HepG2 (cell line): ENCODE data around the gene VDAC2. TPM values are rescaled to one million over a fixed set of nuclear protein-coding genes. Genes with fewer than 3 reads are reported as not detected.

Source experiments
- ATAC-seq: fragments of 200-7000 bp; cut with Tn5 transposase; 3 replicates; pipeline ENCODE4 v1.9.1; 2020; ENCODE audit warnings: mild to moderate bottlenecking, moderate library complexity
- BruUV-seq: library from RNA; stranded (reverse); fragments of 400-500 nt; replicated peaks from 2 replicates; lab custom pipeline; 2021; lab: Mats Ljungman, UMichigan
- CTCF ChIA-PET: fragments of 300-600 bp; formaldehyde crosslinking; extraction: SDS; loops from one replicate; lab custom pipeline; 2021; ENCODE audit warnings: low total read pairs, inconsistent platforms, low intra/inter-chr PET ratio; lab: Yijun Ruan, JAX
- POLR2A ChIA-PET: fragments of 350-600 bp; sonication (Branson Sonifier 250); formaldehyde crosslinking; loops from one replicate; lab custom pipeline; 2020; ENCODE audit warnings: antibody characterized with exemption, inconsistent platforms; lab: Yijun Ruan, JAX
- DNase-seq: peaks from one replicate; pipeline ENCODE4 v3.0.0-alpha.2; 2015; ENCODE audit warnings: low spot score
- FAIRE-seq: peaks from 3 replicates; lab custom pipeline; 2011; peaks lifted over from hg19 to GRCh38; lab: Jason Lieb, UNC
- H2AFZ ChIP-seq: one replicate; pipeline ENCODE4 v1.6.1; 2011; ENCODE audit warnings: low read length, inconsistent platforms
- H3K27ac ChIP-seq: fragments of 300-600 bp; 3 replicates; pipeline ENCODE4 v1.8.0; 2011; ENCODE audit warnings: mixed run types, mild to moderate bottlenecking, mixed read lengths, low read length, inconsistent platforms; ENCODE audit not compliant: insufficient read depth; ENCODE audit errors: extremely low read length
- H3K27me3 ChIP-seq, 2 experiments: fragments of 200-600 bp in 1 of 2; 2 replicates in 1 of 2; 3 replicates in 1 of 2; pipeline versions ENCODE4 v1.6.0 to v1.8.0; 2011; ENCODE audit warnings: low read length in 2 of 2, mild to moderate bottlenecking in 2 of 2, moderate library complexity in 2 of 2, inconsistent platforms in 1 of 2; ENCODE audit not compliant: insufficient read depth in 2 of 2, control insufficient read depth in 1 of 2
- H3K36me3 ChIP-seq, 2 experiments: fragments of 200-600 bp in 1 of 2; replicated peaks in 1 of 2; 2 replicates in 1 of 2; 3 replicates in 1 of 2; pipeline versions ENCODE4 v1.5.1 to v1.8.0; 2011; ENCODE audit warnings: low read length in 2 of 2, inconsistent platforms in 1 of 2; ENCODE audit not compliant: insufficient read depth in 2 of 2, control insufficient read depth in 1 of 2
- H3K4me1 ChIP-seq: 2 replicates; pipeline ENCODE4 v1.5.1; 2012; ENCODE audit warnings: low read length, inconsistent platforms; ENCODE audit not compliant: insufficient read depth
- H3K4me2 ChIP-seq: 2 replicates; pipeline ENCODE4 v1.6.0; 2011; ENCODE audit warnings: low read depth, low read length, inconsistent platforms
- H3K4me3 ChIP-seq, 3 experiments: fragments of 200-600 bp in 1 of 3; sonication (generic), shearing (Covaris generic) in 1 of 3; replicated peaks in 1 of 3; 2 replicates each; pipeline ENCODE4 v1.5.1; 2011 to 2016; ENCODE audit warnings: low read length in 3 of 3, inconsistent platforms in 2 of 3, low read depth in 2 of 3, mild to moderate bottlenecking in 2 of 3, control low read depth in 1 of 3, mixed read lengths in 1 of 3; ENCODE audit not compliant: insufficient read depth in 1 of 3
- H3K79me2 ChIP-seq: one replicate; pipeline ENCODE4 v1.6.1; 2011; ENCODE audit warnings: low read length, inconsistent platforms; ENCODE audit not compliant: insufficient read depth
- H3K9ac ChIP-seq: 2 replicates; pipeline ENCODE4 v1.6.0; 2011; ENCODE audit warnings: mild to moderate bottlenecking, low read depth, low read length, inconsistent platforms; ENCODE audit not compliant: insufficient read depth
- H3K9me3 ChIP-seq: 2 replicates; pipeline ENCODE4 v1.5.1; 2012; ENCODE audit warnings: mild to moderate bottlenecking, low read length
- H4K20me1 ChIP-seq: 2 replicates; pipeline ENCODE4 v1.6.0; 2011; ENCODE audit warnings: inconsistent platforms, mild to moderate bottlenecking, low read length, moderate library complexity; ENCODE audit not compliant: insufficient read depth
- FOXA1 ChIP-seq, 2 experiments: fragments of 450-650 bp in 1 of 2; sonication (generic) in 1 of 2; formaldehyde crosslinking in 1 of 2; IDR thresholded peaks; 2 replicates each; pipeline versions ENCODE4 v1.4.0 to v1.6.1; 2016 to 2020; ENCODE audit warnings: missing genetic modification reagents in 1 of 2
- GFI1 ChIP-seq: sonication (generic); formaldehyde crosslinking; IDR thresholded peaks from 2 replicates; pipeline ENCODE4 v1.5.0; 2020; ENCODE audit warnings: missing genetic modification reagents, mild to moderate bottlenecking, borderline replicate concordance
- HOXA9 ChIP-seq: sonication (generic); formaldehyde crosslinking; IDR thresholded peaks from 2 replicates; pipeline ENCODE4 v1.8.1; 2022; ENCODE audit warnings: missing genetic modification reagents, mild to moderate bottlenecking, moderate library complexity, borderline replicate concordance
- TP53 ChIP-seq: sonication (generic); formaldehyde crosslinking; conservative IDR thresholded peaks from 2 replicates; pipeline ENCODE4 v1.4.0; 2020; ENCODE audit warnings: missing genetic modification reagents
- ZNF235 ChIP-seq: sonication (generic); formaldehyde crosslinking; IDR thresholded peaks from 2 replicates; pipeline ENCODE4 v1.8.1; 2023; ENCODE audit warnings: mild to moderate bottlenecking, missing genetic modification reagents, borderline replicate concordance
- ZNF484 ChIP-seq: sonication (generic); formaldehyde crosslinking; IDR thresholded peaks from 2 replicates; pipeline ENCODE4 v1.5.1; 2020; ENCODE audit warnings: mild to moderate bottlenecking, low read depth, missing genetic modification reagents, borderline replicate concordance
- ZNF768 ChIP-seq: sonication (generic); formaldehyde crosslinking; IDR thresholded peaks from 2 replicates; pipeline ENCODE4 v1.4.0; 2020; ENCODE audit warnings: missing genetic modification reagents
- WGBS: methylation state at CpG from one replicate; pipeline ENCODE4 v1.1.6; 2017; ENCODE audit warnings: low lambda C conversion rate; 5-methylcytosine and 5-hydroxymethylcytosine counted together
- in situ Hi-C: cut with HindIII; loops from 2 replicates; pipeline ENCODE4 v1.10.0; 2017; ENCODE audit warnings: low pct_unique_long_range_greater_than_20kb; ENCODE audit not compliant: extremely low pct_ligation_motif_present
- intact Hi-C: fragments of 100-400 bp; cut with micrococcal nuclease; formaldehyde crosslinking; loops from one replicate; pipeline ENCODE4 v1.10.0; 2022; ENCODE audit not compliant: unreplicated experiment
- polyA plus RNA-seq, 8 experiments: library from polyadenylated mRNA; depleted of rRNA in 3 of 8; stranded (reverse) in 7 of 8; unstranded in 1 of 8; fragments of >200 nt; fragmentation: Illumina TruSeq in 4 of 8; extraction: Trizol in 4 of 8; gene quantifications; 2 replicates each; pipeline versions ENCODE4 v1.2.1 to v1.2.3, GENCODE V29; 2011 to 2016; ENCODE audit warnings: low read depth in 4 of 8, missing spikeins in 1 of 8, mixed read lengths in 1 of 8; ENCODE audit not compliant: insufficient read depth in 1 of 8
- total RNA-seq, 5 experiments: library from RNA; depleted of rRNA; stranded (reverse); fragments of >200 nt; fragmentation: Illumina TruSeq; extraction: Trizol; gene quantifications; 2 replicates each; pipeline ENCODE4 v1.2.3, GENCODE V29; 2016; ENCODE audit warnings: low read depth in 1 of 5
- TF ChIP-seq, protein P1 (sequence below): sonication (generic); formaldehyde crosslinking; IDR thresholded peaks from 2 replicates; pipeline ENCODE4 v1.5.1; 2020; ENCODE audit warnings: mild to moderate bottlenecking, missing genetic modification reagents, moderate library complexity
- TF ChIP-seq, protein P2 (sequence below): sonication (generic); formaldehyde crosslinking; IDR thresholded peaks from 2 replicates; pipeline ENCODE4 v1.4.0; 2020; ENCODE audit warnings: missing genetic modification reagents
- TF ChIP-seq, protein P3 (sequence below): sonication (generic); formaldehyde crosslinking; IDR thresholded peaks from 2 replicates; pipeline ENCODE4 v1.4.0; 2020; ENCODE audit warnings: missing genetic modification reagents
- TF ChIP-seq, protein P4 (sequence below): sonication (generic); formaldehyde crosslinking; IDR thresholded peaks from 2 replicates; pipeline ENCODE4 v1.5.1; 2020; ENCODE audit warnings: mild to moderate bottlenecking, moderate library complexity, missing genetic modification reagents

VDAC2 gene
- total and polyA plus RNA-seq, 2 of the 13 experiments (the other 11 are each of a cell fraction or from before 2014, with no cell fraction given) = 67.9 to 222 TPM

DNA sequence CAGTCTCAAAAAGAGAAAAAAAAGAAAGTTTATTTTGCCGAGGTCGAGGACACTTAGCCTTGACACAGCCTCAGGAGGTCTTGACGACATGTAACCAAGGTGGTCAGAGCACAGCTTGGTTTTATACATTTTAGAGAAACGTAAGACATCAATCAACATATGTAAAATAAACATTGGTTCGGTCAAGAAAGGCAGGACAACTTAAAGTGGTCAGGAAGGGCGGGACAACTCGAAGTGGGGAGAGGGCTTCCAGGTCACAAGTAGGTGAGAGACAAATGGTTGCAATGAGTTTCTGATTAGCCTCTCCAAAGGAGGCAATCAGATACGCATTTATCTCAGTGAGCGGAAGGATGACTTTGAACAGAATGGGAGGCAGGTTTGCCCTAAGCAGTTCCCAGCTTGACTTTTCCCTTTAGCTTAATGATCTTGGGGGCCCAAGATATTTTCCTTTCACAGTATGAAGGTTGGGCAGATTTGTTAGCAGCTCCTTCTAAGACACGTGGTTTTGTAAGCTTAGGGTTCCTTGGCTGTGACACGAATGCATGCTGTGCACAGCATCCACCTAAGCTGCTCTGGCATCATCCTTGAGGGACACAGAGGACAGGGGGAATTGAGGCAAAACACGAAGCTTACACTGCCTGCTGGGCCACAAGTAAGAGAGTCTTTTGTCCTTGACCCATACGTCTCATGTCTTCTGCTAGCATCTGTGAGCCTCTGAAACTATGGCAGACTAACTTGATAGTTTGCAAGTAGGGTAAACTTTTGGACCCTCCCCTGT is 3.3 kb upstream of the VDAC2 start:
- no peak for TF ChIP-seq HOXA9 (CRISPR knock-in tag)
- TF ChIP-seq FOXA1 (IDR thresholded peaks at IDR 0.05) = no peak
- TF ChIP-seq FOXA1 (CRISPR knock-in tag; IDR thresholded peaks at IDR 0.05) = no peak
- no peak for TF ChIP-seq TP53 (CRISPR knock-in tag)
- no peak for TF ChIP-seq GFI1
- TF ChIP-seq, protein P1, sequence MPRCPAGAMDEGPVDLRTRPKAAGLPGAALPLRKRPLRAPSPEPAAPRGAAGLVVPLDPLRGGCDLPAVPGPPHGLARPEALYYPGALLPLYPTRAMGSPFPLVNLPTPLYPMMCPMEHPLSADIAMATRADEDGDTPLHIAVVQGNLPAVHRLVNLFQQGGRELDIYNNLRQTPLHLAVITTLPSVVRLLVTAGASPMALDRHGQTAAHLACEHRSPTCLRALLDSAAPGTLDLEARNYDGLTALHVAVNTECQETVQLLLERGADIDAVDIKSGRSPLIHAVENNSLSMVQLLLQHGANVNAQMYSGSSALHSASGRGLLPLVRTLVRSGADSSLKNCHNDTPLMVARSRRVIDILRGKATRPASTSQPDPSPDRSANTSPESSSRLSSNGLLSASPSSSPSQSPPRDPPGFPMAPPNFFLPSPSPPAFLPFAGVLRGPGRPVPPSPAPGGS (CRISPR knock-in tag) = no peak
- TF ChIP-seq, protein P2, sequence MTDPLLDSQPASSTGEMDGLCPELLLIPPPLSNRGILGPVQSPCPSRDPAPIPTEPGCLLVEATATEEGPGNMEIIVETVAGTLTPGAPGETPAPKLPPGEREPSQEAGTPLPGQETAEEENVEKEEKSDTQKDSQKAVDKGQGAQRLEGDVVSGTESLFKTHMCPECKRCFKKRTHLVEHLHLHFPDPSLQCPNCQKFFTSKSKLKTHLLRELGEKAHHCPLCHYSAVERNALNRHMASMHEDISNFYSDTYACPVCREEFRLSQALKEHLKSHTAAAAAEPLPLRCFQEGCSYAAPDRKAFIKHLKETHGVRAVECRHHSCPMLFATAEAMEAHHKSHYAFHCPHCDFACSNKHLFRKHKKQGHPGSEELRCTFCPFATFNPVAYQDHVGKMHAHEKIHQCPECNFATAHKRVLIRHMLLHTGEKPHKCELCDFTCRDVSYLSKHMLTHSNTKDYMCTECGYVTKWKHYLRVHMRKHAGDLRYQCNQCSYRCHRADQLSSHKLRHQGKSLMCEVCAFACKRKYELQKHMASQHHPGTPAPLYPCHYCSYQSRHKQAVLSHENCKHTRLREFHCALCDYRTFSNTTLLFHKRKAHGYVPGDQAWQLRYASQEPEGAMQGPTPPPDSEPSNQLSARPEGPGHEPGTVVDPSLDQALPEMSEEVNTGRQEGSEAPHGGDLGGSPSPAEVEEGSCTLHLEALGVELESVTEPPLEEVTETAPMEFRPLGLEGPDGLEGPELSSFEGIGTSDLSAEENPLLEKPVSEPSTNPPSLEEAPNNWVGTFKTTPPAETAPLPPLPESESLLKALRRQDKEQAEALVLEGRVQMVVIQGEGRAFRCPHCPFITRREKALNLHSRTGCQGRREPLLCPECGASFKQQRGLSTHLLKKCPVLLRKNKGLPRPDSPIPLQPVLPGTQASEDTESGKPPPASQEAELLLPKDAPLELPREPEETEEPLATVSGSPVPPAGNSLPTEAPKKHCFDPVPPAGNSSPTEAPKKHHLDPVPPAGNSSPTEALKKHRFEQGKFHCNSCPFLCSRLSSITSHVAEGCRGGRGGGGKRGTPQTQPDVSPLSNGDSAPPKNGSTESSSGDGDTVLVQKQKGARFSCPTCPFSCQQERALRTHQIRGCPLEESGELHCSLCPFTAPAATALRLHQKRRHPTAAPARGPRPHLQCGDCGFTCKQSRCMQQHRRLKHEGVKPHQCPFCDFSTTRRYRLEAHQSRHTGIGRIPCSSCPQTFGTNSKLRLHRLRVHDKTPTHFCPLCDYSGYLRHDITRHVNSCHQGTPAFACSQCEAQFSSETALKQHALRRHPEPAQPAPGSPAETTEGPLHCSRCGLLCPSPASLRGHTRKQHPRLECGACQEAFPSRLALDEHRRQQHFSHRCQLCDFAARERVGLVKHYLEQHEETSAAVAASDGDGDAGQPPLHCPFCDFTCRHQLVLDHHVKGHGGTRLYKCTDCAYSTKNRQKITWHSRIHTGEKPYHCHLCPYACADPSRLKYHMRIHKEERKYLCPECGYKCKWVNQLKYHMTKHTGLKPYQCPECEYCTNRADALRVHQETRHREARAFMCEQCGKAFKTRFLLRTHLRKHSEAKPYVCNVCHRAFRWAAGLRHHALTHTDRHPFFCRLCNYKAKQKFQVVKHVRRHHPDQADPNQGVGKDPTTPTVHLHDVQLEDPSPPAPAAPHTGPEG (CRISPR knock-in tag) = no peak
- TF ChIP-seq, protein P3, sequence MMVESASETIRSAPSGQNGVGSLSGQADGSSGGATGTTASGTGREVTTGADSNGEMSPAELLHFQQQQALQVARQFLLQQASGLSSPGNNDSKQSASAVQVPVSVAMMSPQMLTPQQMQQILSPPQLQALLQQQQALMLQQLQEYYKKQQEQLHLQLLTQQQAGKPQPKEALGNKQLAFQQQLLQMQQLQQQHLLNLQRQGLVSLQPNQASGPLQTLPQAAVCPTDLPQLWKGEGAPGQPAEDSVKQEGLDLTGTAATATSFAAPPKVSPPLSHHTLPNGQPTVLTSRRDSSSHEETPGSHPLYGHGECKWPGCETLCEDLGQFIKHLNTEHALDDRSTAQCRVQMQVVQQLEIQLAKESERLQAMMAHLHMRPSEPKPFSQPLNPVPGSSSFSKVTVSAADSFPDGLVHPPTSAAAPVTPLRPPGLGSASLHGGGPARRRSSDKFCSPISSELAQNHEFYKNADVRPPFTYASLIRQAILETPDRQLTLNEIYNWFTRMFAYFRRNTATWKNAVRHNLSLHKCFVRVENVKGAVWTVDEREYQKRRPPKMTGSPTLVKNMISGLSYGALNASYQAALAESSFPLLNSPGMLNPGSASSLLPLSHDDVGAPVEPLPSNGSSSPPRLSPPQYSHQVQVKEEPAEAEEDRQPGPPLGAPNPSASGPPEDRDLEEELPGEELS = no peak
- no peak for TF ChIP-seq ZNF235 (CRISPR knock-in tag)
- TF ChIP-seq ZNF768 (CRISPR knock-in tag) = no peak
- TF ChIP-seq, protein P4, sequence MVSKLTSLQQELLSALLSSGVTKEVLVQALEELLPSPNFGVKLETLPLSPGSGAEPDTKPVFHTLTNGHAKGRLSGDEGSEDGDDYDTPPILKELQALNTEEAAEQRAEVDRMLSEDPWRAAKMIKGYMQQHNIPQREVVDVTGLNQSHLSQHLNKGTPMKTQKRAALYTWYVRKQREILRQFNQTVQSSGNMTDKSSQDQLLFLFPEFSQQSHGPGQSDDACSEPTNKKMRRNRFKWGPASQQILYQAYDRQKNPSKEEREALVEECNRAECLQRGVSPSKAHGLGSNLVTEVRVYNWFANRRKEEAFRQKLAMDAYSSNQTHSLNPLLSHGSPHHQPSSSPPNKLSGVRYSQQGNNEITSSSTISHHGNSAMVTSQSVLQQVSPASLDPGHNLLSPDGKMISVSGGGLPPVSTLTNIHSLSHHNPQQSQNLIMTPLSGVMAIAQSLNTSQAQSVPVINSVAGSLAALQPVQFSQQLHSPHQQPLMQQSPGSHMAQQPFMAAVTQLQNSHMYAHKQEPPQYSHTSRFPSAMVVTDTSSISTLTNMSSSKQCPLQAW (CRISPR knock-in tag) = no peak
- TF ChIP-seq ZNF484 = no peak
- DNase-seq (no peak), FAIRE-seq (no peak), ATAC-seq (no peak)
- Histone ChIP-seq H4K20me1 (peaks cover 8% of the 10 kb centered on the region), H3K4me1 (peaks cover 53% of the 10 kb centered on the region), H3K9ac (no peak overlapping the region), H2AFZ (no peak overlapping the region), H3K36me3 (0 out of 5 replicates have a peak, but pooled peaks cover 0 to under 1% of the 10 kb centered on the region in 2 experiments), H3K4me2 (peak overlapping the region; percentile 70), H3K4me3 (no peak overlapping the region), H3K27me3 (no peaks in the 10 kb centered on the region; a peak in 1 of 5 replicates), H3K79me2 (peaks cover 16% of the 10 kb centered on the region), H3K27ac (no peak overlapping the region), H3K9me3 (no peaks in the 10 kb centered on the region)
- intact Hi-C loops (no loop called here), in situ Hi-C loops (no loop called here)
- CTCF ChIA-PET = no interaction called here
- POLR2A ChIA-PET = interaction anchor here (1.0 to 1.2 kb wide), 2 partner anchors 18 to 19 kb away, joined by 3 read pairs; no protein-coding TSS in a partner anchor
- no TSS peak for BruUV-seq
- WGBS = 81% methylated on average over 13 of the region's 13 CpGs
